ENCODE measurements around the gene PELI1. TPM values are rescaled to one million over a fixed set of nuclear protein-coding genes. Genes with fewer than 3 reads are reported as not detected.
A peak's percentile ranks its signal among the peaks of the same experiment; 100 is the strongest.
"Not testable (repeated sequence)": the region's sequence is repeated elsewhere in the genome, so short reads cannot be mapped to it uniquely, and the experiment has no call there.

PELI1 gene
- total RNA-seq, 1 donor from 2014 or later: 53.5 TPM

DNA sequence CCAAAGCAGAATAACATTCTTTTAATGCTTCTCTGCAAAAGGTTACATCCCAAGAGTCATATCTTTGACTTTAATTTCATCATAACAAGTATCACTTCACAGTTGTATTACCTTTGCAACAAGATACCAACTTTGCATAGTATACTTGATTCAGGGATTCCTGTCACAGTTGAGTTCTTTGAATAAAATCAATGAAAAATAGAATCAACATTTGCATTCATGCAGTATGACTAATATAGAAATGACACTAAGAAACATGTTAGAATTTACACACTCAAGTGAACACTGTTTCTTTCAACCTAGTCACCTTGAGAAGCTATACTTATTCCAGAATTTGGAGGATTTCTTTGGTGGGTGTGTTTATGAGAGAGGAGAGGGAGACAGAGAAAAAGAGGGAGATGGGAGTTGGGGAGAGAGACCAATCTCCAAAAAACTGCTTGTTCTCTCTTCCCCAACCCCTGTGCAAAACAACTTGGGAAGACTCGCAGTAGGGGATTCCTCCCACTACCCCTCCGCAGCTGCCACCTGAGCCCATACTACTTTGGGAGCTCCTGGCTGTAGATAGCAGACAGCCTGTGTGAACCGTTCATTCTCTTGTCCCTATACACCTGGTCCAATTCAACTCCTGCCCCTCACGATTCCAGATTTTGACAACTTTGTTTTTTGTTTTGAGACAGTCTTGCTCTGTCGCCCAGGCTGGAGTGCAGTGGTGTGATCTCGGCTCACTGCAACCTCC, 57.7 kb downstream of the PELI1 start:
- DNase-seq (ENCODE audit: low spot score): no peak

GRCh38 chr2:64085936-64086335, 58.3 kb downstream of the PELI1 start:
- DNase-seq (ENCODE audit: low spot score): no peak

- no peak for DNase-seq (ENCODE audit: low spot score)
Observed at GRCh38 chr2:64081046-64081445, 63.2 kb downstream of the PELI1 start.

DNA sequence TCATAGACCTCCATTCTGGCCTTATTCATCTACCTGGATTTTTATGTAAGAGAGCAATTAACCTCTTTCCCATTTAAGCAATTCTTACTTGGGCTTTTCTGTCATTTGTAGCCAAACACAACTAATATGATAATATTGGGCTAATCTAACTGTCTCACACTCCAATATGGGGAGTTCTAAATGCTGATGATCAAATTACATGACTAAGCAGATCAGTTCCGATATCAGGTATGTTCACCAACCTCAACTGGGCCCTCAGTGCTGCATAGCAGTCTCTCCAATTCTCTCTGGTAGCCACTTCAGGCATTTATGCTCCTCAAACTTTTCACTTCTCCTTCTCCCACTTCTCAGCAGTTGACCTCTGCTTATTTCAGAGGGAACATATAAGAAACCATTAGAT, 64.0 kb downstream of the PELI1 start:
- no peak for DNase-seq (ENCODE audit: low spot score)

- not testable (repeated sequence) for DNase-seq (ENCODE audit: low spot score)
Observed at GRCh38 chr2:64079688-64080087, 64.5 kb downstream of the PELI1 start.

DNA sequence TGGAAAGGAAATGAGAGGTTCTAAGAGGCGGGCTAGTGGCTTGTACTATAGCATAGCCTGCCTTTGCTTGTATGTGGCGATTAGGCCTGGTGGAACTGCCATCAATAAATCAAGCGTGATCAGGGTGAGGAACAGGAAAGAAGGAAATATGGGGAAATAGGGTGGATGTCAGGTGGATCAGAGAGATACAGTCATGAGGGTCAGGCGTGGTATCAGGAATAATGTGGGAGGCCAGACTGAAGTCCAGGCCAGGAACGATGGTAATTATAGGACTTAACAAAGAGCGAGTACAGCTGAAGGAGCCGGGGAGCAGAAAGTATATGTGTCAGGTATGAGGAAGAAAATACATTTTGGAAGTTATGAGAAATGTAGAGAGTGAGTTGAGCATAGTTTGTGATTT, 67.4 kb downstream of the PELI1 start:
- not testable (repeated sequence) for DNase-seq (ENCODE audit: low spot score)

DNA sequence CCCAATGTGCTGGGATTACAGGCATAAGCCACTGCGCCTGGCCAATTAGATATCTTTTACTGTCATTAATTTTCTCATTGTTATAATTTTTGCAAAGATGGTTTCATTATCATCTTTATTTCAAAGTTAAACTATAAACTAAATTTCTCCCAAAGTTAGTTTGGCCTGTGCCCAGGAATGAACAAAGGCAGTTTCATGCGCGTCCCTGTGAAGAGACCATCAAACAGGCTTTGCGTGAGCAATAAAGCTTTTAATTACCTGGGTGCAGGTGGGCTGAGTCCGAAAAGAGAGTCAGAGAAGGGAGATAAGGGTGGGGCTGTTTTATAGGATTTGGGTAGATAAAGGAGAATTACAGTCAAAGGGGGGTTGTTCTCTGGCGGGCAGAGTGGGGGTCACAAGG, 69.6 kb downstream of the PELI1 start:
- not testable (repeated sequence) for DNase-seq (ENCODE audit: low spot score)

DNA sequence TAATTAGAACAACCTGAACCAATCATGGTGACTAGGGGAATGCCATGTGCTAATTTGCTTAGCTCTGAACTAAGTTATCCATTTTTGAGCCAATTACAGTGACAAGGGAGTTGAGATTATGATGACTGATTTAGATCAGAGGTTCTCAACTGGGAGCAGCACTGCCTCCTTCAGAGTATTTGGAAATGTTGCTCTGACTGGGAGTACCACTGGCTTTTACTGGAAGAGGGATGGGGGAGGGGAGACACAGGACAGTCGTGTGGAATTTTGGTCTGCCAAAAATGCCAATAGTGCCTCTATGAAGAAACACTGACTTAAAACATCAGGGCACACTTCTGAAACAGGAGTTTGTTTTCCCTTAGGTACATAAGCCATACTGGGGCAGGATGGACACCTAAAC, 76.9 kb downstream of the PELI1 start:
- no peak for DNase-seq (ENCODE audit: low spot score)

- no peak for DNase-seq (ENCODE audit: low spot score)
Observed at GRCh38 chr2:64065516-64065915, 78.7 kb downstream of the PELI1 start.

DNA sequence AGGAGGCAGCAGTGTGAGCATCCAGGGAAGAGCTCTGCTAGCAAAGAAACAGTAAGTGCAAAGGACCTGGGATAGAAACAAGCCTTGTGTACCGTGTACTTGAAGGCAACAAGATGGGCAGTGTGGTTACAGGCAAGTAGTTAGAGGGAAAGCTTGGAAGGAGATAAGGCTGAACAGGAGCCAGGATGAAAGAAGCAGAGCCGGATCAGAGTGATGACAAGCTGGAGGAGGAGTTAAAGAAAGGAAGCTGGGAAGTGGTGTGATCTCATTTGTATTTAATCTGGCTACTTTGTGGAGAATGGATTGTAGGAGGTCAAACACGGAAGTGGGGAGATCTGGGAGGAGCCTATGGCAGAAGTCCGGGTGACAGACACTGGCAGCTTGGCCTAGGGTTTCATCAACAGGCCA, 80.3 kb downstream of the PELI1 start:
- DNase-seq (ENCODE audit: low spot score): peak; percentile 28

GRCh38 chr2:64063454-64063853, 80.8 kb downstream of the PELI1 start:
- DNase-seq (ENCODE audit: low spot score): no peak

DNA sequence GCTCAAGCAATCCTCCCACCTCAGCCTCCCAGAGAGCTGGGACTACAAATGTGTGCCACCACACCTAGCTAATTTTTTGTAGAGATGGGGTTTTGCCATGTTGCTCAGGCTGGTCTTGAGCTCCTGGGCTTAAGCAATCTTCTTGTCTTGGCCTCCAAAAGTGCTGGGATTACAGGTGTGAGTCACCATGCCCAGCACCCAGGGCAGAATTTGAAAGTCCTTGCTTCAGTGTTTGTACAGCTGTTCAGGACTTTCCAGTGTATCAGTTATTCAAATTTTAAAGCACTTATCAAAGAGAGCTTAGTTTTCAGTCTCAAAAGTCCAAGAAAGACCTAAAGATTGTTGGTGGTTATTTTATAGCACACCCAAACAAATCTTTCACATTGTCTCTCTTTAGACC, 81.4 kb downstream of the PELI1 start:
- DNase-seq (ENCODE audit: low spot score): no peak

DNA sequence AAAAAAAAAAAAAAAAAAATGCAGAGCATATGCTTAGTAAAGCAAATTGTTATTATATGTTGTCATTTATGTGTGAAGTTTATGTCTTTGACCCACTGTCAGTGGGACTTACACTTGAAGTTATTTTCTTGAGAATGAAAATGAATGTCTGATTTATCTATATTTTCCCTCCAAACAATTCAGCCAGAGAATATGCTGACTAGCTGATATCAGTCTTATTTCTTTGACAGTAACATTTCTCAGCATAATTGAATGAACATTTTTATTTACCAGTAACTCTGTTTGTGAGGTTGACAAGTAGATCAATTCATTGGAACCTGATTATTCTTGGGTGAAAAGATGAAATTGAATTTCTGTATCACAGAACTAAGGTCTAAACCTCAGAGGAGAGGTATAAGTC, 85.0 kb downstream of the PELI1 start:
- no peak for DNase-seq (ENCODE audit: low spot score)

DNA sequence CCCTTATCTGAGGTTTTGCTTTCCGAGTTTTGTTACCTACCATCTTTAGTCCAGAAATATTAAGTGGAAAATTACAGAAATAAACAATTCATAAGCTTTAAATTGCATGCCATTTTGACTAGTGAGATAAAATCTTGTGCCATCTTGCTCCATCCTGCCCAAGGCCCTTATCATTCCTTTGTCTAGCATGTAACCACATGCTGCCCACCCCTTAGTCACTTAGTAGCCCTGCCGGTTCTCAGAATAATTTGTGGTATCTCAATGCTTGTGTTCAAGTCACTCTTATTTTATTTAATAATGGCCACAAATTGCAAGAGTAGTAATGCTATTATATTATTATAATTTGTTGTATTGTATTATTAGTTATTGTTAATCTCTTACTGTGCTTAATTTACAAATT, 88.2 kb downstream of the PELI1 start:
- no peak for DNase-seq (ENCODE audit: low spot score)

GRCh38 chr2:64054161-64054915, 89.9 kb downstream of the PELI1 start:
- no peak for DNase-seq (ENCODE audit: low spot score)

DNA sequence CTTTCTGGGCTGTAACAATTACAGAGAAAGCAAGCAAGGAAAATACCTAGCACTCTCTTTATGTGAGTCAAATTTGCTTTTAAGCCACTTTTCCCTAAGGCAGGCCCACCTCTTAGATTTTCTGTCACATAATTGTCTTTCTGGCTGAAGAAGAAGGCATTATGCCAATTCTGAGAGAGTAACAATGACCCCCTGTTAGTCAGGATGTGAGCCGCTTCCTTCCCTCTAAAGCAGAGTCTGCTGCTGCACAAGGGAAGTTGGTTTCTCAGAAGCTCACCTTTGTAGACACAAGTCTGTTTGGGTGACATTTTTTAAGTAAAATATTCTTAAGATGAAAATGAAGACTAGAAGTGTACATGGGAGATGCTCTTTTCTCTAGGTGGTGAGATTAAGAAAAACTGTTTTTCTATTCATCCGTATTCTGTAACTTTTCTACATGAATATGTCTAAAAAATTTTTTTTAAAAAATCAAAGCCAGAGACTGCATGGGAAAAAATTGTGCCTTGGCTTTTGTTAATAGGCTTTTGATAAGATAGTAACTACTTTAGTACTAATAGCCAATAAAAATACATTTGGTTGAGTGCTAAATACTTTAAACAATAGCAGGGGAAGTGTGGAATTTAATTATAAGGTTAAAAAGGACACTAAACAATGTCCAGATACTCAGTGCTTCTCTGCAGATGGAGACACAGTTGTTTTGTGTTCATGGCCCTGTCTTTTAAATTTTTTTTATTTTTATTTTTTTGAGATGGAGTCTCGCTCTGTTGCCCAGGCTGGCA, 91.6 kb downstream of the PELI1 start:
- DNase-seq (ENCODE audit: low spot score): no peak

DNA sequence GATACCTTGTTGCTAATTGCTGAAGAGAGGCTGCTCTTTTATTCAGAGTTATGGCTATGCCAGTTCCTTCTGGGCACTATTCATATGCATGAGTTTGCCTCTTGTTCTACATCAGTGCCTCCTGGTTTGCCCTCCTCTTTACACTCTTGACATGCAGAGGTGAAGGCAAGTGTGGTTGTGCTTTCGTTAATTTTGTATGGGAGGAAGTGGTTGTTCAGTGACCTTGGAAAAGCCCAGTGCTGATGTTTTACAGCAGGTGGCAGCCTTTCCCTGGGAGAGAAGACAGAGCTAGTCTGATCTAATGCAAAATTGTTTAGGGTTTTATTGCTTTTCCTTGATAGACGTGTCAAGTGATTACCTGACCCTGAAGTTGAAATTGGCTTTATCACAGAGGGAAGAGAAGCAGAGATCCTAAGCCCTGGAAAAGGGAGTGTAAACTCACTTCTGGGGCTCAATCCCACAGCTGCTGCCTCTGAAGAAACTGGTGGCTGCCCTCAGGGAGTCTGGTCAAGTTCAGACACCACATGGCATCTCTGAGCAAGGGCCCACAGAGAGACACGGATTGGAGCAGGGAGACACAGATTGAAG, 94.5 kb downstream of the PELI1 start:
- DNase-seq (ENCODE audit: low spot score): peak; percentile 76

GRCh38 chr2:64045938-64046337, 98.3 kb downstream of the PELI1 start:
- DNase-seq (ENCODE audit: low spot score): no peak

Measured in mucosa of gallbladder (tissue), 1 donor.